ENCODE measurements around the gene CUTC.
"Not testable (repeated sequence)": the region's sequence is repeated elsewhere in the genome, so short reads cannot be mapped to it uniquely, and the experiment has no call there.

CUTC gene

DNA sequence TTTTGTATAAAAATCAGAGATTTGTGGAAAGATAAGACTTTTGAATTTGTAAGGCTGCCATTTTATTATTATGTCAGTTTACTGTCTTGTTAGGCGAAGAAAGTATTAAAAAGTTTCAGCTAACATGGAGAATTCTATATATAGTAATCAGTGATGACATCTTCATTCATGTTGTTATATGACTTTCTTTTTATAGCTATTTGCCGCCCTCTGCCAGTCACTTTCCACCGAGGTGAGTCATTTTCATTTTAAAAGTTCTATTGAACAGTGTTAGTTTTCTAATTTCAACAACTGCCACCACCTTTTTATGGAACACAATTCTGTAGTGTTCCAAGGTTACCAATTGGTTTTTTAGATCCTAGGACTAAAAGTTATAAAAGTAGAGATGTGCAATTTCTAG lies 11.8 kb downstream of the CUTC start:
- DNase-seq = no peak

- DNase-seq = not testable (repeated sequence)
Observed at GRCh38 chr10:99746166-99746565, 14.1 kb downstream of the CUTC start.

- DNase-seq = no peak
Observed at GRCh38 chr10:99748823-99749451, 16.9 kb downstream of the CUTC start.

DNA sequence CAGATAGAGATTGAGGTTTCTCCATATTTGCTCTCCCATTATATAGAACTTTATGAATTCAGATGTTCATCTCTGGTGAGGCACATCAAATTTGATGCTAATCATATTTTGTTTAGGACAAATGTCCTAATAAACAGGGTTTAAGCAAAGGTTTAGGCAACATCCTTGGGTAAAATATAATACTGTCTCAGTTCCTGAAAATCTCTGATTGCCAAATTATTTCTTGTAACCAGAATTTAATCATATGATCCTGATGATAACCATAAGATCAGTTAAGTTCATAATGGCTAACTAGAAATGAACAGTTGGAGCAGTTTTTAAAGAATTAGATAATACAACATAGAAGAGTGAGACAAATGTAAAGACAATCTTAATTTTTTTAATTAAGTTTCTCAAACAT lies 18.6 kb downstream of the CUTC start:
- no peak for DNase-seq

GRCh38 chr10:99754670-99755069 lies 22.6 kb downstream of the CUTC start:
- no peak for DNase-seq

GRCh38 chr10:99756159-99756558 lies 24.1 kb downstream of the CUTC start:
- DNase-seq = no peak

- DNase-seq = no peak
Observed at GRCh38 chr10:99758211-99758891, 26.3 kb downstream of the CUTC start.

- no peak for DNase-seq
Observed at GRCh38 chr10:99760321-99760720, 28.3 kb downstream of the CUTC start.

DNA sequence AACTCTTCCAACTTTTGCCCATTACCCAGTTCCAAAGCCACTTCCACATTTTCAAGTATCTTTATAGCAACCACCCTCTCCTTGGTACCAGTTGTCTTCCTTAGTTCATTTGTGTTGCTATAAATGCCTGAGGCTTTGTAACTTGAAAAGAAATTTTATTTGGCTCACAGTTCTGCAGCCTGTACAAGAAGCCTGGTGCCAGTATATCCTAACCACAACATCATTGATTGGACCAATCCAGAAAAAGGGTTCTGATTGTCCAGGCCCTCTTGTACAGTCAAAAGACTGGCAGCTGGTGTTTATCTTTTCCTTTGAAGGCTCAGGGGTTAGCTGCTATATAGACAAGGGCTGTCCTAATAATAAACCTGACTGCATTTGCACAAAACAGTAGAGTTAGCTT lies 29.3 kb downstream of the CUTC start:
- DNase-seq = no peak

GRCh38 chr10:99765672-99766301 lies 33.8 kb downstream of the CUTC start:
- no peak for DNase-seq

DNA sequence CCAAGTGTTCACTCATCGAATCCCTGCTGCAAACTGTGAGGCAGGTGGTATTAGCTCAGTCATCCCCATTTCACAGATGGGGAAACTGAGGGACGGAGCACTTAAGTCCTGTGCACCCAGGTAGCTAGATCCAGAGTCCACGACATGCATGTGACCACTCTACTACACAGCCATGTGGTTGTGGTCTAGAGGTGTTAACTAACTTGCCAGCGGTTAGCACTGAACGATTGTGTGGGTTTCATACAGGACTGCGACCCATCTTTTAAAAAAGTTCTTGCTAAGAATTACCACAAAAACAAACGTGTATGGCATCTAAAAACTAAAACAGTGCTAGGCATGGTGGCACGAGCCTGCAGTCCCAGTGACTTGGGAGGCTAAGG lies 34.3 kb downstream of the CUTC start:
- no peak for DNase-seq

DNA sequence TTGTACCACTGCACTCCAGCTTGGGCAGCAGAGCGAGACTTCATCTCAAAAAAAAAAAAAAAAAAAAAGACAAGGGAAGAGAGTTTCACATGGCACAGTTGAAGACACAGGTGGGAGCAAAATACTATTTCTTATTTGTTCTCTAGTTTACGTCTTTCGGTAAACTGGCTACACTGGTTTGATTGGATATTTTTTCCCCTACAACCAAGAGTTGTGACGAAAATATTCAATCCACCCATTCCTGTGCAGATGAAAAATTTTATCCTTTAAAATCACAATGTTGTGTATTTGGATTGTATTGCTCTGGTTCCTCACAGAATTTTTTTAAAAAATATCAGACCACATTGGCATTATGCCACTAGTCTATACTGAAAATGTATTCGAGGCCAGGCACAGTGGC lies 35.9 kb downstream of the CUTC start:
- no peak for DNase-seq

DNA sequence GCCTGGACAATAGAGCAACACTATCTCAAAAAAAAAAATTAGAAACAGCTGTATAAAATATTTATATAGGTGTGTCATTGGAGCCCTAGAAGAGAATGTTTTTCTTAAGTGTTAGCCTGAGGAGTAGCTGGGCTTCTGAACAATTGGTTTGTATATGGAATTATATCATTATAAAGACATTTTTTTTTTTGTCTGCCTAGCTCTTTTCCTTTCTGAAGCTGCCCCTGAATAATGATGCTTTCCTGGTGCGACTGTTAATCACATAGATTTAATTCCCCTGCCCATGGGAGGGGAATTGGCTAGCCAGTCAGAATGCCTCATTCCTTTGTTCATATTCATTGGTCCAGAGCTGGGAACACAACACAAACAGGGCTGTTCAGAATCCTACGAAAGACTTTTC lies 36.5 kb downstream of the CUTC start:
- no peak for DNase-seq

DNA sequence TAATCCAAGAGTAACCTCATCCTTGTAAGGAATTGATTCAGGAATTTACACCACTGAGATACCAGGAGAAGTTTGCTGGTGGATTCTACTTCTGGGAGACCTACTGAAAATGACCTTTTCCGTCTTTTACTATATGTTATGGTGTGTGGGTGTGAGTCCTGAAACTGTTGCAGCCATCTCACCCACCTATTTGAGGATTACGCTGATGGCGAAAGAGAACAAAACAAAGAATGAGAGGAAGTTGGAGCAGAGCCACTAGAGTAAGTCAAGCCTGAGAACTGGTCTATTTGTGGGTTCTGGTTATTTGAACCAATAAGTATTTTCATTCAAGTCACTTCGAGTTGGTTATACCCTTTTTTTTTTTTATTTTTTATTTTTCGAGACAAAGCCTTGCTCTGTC lies 37.7 kb downstream of the CUTC start:
- DNase-seq = no peak

- DNase-seq = no peak
Observed at GRCh38 chr10:99770408-99771045, 38.5 kb downstream of the CUTC start.

GRCh38 chr10:99775850-99776249 lies 43.8 kb downstream of the CUTC start:
- DNase-seq = no peak

DNA sequence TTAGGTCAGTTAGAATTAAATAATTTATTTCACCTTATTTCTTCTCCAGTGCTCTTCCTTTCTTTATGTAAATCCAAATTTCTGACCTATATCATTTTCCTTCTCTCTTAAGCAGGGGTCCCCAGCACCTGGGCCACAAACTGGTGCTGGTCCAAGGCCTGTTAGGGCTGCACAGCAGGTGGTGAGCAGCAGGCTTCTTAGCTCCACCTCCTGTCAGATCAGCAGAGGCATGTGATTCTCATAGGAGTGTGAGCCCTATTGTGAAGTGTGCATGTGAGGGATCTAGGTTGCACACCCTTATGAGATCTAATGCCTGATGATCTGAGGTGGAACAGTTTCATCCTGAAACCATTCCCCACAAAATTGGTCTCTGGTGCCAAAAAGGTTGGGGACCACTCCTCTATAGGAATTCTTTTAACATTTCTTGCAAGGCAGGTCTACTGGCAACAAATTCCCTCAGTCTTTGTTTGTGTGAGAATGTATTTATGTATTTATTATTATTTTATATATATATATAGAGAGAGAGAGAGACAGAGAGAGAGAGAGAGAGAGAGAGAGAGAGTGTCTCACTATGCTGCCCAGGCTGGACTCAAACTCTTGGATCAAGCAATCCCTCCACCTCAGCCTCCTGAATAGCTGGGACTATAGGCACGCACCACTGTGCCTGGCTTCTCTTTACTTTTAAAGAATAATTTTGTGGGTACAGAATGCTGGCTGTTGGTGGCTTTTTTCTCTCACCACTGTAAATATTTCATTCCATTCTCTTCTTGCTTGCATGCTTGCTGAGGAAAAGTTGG lies 46.1 kb downstream of the CUTC start:
- DNase-seq = no peak

GRCh38 chr10:99779335-99779734 lies 47.3 kb downstream of the CUTC start:
- no peak for DNase-seq

DNA sequence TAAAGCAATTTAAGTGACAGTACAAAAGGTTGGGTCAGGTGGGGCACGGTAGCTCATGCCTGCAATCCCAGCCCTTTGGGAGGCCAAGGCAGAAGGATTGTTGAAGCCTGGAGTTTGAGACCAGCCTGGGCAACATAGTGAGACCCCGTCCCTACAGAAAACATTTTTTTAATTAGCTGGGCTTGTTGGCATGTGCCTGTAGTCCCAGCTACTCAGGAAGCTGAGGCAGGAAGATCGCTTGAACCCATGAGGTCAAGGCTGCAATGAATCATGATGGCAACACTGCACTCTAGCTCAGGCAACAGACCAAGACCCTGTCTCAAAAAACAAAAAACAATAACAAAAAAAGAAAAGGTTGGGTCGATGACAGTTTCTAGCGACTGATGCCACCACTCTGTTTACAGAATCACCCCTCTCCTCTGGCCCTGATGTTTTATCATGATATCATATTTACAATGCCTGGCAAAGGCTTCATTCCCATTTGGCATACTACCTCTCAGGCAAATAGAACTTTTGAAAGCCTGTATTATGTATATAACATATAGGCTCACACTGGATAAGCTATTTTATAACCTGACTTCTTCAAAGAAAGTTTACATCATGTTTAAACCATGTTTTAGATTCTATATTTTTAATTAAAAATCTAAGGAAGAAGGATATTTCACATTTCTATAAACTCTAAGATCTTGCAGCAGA lies 49.8 kb downstream of the CUTC start:
- no peak for DNase-seq

DNA sequence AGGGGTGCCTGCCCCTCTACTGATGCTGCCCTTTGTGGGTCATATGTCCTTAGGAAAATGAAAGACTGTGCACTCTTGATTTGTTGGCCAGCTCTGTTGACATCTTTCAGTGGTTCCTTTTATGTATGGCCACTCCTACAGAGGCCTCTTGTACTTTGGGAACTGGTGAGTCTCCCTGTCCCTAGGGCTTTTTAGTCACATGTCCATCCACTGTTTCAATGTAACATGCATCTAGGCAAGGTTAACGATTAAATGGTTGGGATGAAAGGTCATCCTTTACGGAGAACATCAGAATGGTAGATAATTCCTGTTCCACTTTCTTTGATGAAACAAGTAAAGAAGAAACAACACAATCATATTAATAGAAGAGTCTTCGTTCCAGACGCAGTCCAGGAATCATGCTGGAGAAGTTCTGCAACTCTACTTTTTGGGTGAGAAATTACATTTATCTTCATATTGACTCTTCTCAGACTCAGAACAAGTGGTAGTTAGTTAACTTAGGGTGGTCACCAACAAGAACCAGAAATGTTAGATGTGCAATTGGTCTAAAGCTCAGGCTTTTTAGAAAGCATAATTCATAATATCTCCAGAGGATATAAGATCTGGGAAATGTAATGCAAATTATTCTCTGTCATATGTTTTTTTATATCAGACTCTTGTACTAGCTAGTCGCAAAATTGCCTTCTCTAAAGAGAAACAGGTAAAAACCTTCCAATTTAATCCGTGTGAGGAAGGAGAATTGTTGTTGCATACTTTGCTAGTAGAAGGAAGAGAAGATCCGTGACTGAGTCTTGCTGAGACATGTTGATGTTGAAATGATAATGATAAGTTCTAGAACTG lies 50.6 kb downstream of the CUTC start, which contains the start of gene ABCC2:
ABCC2 (plus strand) TSS at position 194 of the 840 bp plus-strand sequence; CDS start at position 399, 205 bp downstream.
- DNase-seq = no peak

DNA sequence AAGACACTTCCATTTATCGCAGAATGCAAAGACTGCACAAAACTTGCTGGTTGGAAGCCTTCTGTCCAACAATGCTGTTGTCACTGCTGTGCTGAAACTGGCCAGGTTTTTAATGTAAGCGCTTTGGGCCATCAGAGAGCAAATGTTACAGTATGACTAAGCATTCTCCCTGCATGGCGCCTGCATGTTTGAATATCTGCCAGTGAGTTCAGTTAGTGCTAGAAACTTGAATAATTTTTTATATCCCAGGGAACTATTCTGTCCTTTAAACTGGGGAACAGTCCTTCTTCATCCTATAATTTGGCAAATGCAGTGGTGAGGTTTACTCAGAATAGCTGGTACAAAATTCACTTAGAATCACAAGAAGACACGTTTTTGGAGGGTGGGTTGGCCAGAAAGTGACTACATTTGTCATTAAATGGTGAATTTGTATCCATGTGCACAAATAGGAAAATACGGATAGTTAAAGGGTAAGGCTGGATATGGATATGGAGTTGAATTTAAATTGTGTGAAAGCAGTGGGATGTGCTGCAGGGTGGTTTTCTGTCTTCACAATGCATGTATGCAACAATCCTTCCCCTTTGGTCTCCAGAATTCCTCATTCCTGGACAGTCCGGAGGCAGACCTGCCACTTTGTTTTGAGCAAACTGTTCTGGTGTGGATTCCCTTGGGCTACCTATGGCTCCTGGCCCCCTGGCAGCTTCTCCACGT lies 52.1 kb downstream of the CUTC start:
- DNase-seq = no peak

All from activated CD4-positive, alpha-beta T cell treated with anti-CD3 and anti-CD28 coated beads, Interleukin-2, amount 50 U/mL, for 1 hour (primary cell).